PC-9 (cell line): ENCODE results near the gene SGPP1.

Source experiments
- CTCF ChIP-seq: fragments of 200-600 bp; sonication (generic); conservative IDR thresholded peaks from 2 replicates; pipeline ENCODE4 v1.6.1; 2017; ENCODE audit warnings: mixed run types, antibody characterized with exemption, mild to moderate bottlenecking, moderate library complexity
- EZH2 ChIP-seq: fragments of 200-600 bp; sonication (generic); IDR thresholded peaks from 2 replicates; pipeline ENCODE4 v1.8.0; 2017; ENCODE audit warnings: antibody characterized with exemption, low read depth

DNA sequence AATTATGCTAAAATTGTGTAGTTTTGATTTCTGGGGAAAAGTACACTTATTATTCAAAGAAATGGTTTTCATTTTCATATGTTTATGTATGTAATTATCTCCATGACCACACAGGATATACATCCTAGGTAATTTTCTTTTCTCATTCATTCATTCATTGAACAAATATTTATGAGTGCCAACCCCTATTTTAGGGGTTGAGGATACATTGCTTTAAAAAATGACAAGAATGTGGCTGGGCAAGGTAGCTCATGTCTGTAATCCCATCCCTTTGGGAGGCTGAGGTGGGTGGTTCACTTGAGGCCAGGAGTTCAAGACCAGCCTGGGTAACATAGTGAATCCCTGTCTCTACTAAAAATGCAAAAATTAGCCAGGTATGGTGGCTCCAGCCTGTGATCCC, 40.9 kb downstream of the SGPP1 start:
- TF ChIP-seq CTCF, result no peak
- TF ChIP-seq EZH2, result no peak
